ENCODE data around the gene RPS16.

RPS16 gene

GRCh38 chr19:39390451-39390750 is 45.3 kb downstream of the RPS16 start:
- DNase-seq (ENCODE audit: low read depth in 2 of 3, low spot score in 2 of 3): peak in 1 of 3 experiments; percentile 64

GRCh38 chr19:39389631-39390414 is 45.9 kb downstream of the RPS16 start:
- DNase-seq (ENCODE audit: low read depth in 2 of 3, low spot score in 2 of 3): no peak

- no peak for DNase-seq (ENCODE audit: low read depth in 2 of 3, low spot score in 2 of 3)
These were observed 47.1 kb downstream of the RPS16 start for GRCh38 chr19:39388657-39389056.

GRCh38 chr19:39386557-39386956 is 49.2 kb downstream of the RPS16 start:
- DNase-seq (ENCODE audit: low read depth in 2 of 3, low spot score in 2 of 3): no peak

- DNase-seq (ENCODE audit: low read depth in 2 of 3, low spot score in 2 of 3): no peak
These were observed 49.9 kb downstream of the RPS16 start for GRCh38 chr19:39385629-39386411.

- no peak for DNase-seq (ENCODE audit: low read depth in 2 of 3, low spot score in 2 of 3)
These were observed 50.7 kb downstream of the RPS16 start for GRCh38 chr19:39384839-39385568.
